Coronary artery (tissue), 2 donors: ENCODE measurements around the gene TRIM46.

Experiments
- DNase-seq: peaks from one replicate; pipeline ENCODE4 v3.0.0-alpha.2; 2017; ENCODE audit warnings: low spot score
- H3K27ac ChIP-seq, 2 donors: fragments of 200-600 bp; sonication (generic); one replicate each; pipeline ENCODE4 v1.5.1; 2016 to 2019
- H3K4me3 ChIP-seq: fragments of 200-600 bp; sonication (generic); 2 replicates; pipeline ENCODE4 v1.5.1; 2016; ENCODE audit warnings: mild to moderate bottlenecking, moderate library complexity
- TF ChIP-seq, protein P1 (sequence below): fragments of 200-600 bp; sonication (generic); IDR thresholded peaks from one replicate; pipeline ENCODE4 v1.5.1; 2019; ENCODE audit warnings: antibody characterized with exemption

The TRIM46 gene

DNA sequence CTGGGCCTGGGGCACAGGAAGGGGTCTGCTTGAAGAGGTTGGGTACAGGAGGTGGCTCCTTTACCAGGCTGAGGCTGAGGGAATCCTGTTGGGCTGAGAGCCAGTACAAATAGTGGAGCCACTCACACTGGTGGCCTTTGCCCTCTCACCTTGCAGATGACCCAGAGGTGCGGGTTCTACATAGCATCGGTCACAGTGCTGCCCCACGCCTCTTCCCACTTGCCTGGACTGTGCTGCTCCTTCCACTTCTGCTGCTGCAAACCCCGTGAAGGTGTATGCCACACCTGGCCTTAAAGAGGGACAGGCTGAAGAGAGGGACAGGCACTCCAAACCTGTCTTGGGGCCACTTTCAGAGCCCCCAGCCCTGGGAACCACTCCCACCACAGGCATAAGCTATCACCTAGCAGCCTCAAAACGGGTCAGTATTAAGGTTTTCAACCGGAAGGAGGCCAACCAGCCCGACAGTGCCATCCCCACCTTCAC, 39.8 kb upstream of the TRIM46 start:
- TF ChIP-seq, protein P1, sequence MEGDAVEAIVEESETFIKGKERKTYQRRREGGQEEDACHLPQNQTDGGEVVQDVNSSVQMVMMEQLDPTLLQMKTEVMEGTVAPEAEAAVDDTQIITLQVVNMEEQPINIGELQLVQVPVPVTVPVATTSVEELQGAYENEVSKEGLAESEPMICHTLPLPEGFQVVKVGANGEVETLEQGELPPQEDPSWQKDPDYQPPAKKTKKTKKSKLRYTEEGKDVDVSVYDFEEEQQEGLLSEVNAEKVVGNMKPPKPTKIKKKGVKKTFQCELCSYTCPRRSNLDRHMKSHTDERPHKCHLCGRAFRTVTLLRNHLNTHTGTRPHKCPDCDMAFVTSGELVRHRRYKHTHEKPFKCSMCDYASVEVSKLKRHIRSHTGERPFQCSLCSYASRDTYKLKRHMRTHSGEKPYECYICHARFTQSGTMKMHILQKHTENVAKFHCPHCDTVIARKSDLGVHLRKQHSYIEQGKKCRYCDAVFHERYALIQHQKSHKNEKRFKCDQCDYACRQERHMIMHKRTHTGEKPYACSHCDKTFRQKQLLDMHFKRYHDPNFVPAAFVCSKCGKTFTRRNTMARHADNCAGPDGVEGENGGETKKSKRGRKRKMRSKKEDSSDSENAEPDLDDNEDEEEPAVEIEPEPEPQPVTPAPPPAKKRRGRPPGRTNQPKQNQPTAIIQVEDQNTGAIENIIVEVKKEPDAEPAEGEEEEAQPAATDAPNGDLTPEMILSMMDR = no peak
- peak; percentile 72 for DNase-seq
- Histone ChIP-seq H3K27ac (peak overlapping the region; percentile 87 to 100), H3K4me3 (no peak overlapping the region)

DNA sequence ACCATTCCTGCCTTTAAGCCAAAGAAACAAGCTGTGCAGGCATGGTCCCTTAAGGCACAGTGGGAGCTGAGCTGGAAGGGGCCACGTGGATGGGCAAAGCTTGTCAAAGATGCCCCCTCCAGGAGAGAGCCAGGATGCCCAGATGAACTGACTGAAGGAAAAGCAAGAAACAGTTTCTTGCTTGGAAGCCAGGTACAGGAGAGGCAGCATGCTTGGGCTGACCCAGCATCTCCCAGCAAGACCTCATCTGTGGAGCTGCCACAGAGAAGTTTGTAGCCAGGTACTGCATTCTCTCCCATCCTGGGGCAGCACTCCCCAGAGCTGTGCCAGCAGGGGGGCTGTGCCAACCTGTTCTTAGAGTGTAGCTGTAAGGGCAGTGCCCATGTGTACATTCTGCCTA, 39.3 kb upstream of the TRIM46 start:
- DNase-seq = peak; percentile 73
- Histone ChIP-seq H3K4me3 (peak overlapping the region; percentile 97), H3K27ac (peak overlapping the region; percentile 87 to 100)
- TF ChIP-seq, protein P1 = no peak

DNA sequence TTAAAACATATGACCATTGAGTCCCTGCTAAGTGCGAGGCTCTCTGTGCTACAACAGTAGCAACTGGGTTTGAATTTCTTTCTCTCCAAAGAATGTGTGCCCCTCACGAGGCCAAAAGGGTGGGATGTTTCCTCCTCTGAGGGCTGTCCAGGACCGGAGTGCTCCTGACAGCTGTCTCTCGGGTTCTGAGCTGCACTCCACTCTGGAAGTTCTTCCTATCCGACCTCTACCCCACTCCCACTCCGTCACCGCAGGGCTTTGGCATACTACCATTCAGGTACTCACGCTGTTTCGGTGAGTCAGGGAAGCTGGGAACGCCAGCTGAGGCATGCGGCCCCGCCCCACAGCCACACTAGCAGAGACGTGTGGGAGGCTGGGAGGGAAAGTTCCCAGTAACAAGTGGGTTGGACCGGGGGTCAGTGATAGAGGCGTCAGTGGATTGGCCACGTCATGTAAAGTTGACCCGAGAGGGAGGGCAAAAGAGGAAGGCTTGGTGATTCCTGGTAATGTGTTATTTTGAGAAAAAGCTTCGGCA, 38.7 kb upstream of the TRIM46 start:
- peak overlapping the region; percentile 97 for H3K4me3 ChIP-seq
- TF ChIP-seq, protein P1 = no peak
- H3K27ac ChIP-seq = peak overlapping the region; percentile 87 to 100
- DNase-seq = peak; percentile 99

DNA sequence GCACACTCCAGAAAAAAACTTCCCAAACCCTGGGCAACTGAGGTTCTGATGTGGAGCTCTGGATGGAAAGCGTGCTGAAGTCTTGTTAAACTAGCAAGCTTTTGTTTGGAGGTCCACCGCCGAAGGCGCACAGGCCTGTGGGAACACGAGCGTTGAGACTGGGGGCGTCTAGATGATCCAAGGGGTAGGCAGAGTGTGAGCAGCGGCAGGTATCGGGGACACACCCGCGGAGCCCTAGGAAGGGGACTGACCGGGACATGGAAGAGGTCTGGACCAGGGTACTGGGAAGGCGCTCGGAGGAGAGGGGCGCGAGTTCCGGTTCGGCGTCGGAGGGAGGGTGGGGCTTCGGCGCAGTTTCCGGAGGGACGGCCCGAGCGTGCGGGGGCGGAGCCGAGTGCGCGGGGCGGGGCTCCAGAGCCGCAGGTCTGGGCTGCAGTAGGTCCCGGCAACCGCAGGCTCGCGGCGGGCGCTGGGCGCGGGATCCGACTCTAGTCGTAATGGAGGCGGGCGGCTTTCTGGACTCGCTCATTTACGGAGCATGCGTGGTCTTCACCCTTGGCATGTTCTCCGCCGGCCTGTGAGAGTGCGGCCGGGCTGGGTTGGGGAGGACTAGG, 38.1 kb upstream of the TRIM46 start, which contains the start of gene SLC50A1:
Gene SLC50A1 (plus strand): TSS at position 438 of the 614 bp plus-strand sequence. CDS start 60 bp downstream, at position 498.
- peak within 1 kb of the TSS; percentile 87 to 100 for H3K27ac ChIP-seq
- TF ChIP-seq, protein P1 = peak; percentile 20
- peak; percentile 98 for DNase-seq
- H3K4me3 ChIP-seq = peak within 1 kb of the TSS; percentile 97

DNA sequence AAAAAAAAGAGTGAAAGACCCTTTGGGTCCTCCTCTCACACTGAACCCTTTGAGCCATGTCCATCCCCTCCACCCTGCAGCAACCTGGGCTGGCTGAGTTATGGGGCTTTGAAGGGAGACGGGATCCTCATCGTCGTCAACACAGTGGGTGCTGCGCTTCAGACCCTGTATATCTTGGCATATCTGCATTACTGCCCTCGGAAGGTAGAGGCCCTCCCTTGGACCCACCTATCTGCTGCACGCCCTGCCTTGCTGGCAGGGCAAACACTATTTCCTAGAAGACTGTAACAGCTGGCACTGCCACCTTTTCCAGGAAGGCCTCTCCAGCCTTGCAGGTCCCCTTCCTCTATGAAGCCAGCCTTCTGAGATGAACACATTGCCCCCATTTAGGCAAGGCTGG, 36.9 kb upstream of the TRIM46 start:
- DNase-seq = peak; percentile 71
- TF ChIP-seq, protein P1 = no peak
- H3K4me3 ChIP-seq = peak overlapping the region; percentile 97
- H3K27ac ChIP-seq = peak overlapping the region in 1 of 2 donors; percentile 100

DNA sequence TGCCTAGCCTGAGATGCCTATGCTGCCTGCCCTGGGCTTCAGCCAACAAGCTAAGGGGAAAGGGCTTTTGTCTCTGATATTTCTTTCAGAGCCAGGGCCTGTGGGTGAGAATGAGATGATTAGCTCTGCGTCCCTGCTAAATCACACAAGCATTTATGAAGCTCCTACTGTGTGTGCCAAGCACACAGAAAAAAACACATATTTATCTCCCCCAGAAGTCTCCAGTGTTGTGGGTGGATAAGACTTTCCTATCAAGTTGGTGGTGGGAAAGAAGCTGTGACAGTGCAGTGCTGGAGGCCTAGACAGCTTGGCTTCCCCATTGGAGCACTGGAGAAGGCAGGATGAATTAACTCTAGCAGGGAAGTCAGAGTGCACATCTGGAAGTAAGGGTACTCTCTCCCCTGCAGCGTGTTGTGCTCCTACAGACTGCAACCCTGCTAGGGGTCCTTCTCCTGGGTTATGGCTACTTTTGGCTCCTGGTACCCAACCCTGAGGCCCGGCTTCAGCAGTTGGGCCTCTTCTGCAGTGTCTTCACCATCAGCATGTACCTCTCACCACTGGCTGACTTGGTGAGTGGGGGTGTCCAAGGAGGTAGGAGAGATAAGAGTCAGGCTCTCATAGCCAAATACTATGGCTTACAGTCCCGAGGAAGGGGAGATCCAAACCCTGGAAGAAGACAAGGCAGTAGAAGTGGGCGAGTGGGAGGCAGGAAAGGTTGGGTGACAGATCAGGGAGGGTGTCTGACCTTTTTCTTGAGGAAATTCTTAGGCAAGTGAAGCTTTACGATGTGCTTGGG, 36.3 kb upstream of the TRIM46 start:
- Histone ChIP-seq H3K4me3 (peak overlapping the region; percentile 97), H3K27ac (peak overlapping the region in 1 of 2 donors; percentile 100)
- TF ChIP-seq, protein P1 = no peak
- peak; percentile 68 for DNase-seq
